ENCODE results near the gene FER1L5.

The FER1L5 gene

GRCh38 chr2:96680561-96681141 lies 38.1 kb downstream of the FER1L5 start:
- no peak for DNase-seq (ENCODE audit: low read depth)

DNA sequence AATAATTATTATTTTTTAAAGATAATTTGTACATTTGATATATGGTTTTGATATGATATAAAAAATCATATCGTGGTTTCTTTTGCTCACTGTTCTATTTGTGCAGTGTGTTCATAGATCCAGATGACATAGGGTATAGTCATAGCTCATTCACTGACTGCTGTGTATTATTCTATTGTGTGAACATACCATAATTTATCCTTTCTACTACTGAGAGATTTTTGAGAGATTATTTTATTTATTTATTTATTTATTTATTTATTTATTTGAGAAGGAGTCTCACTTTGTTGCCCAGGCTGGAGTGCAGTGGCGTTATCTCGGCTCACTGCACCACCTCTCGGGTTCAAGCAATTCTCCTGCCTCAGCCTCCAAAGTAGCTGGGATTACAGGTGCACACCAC lies 39.0 kb downstream of the FER1L5 start:
- no peak for DNase-seq (ENCODE audit: low read depth)

DNA sequence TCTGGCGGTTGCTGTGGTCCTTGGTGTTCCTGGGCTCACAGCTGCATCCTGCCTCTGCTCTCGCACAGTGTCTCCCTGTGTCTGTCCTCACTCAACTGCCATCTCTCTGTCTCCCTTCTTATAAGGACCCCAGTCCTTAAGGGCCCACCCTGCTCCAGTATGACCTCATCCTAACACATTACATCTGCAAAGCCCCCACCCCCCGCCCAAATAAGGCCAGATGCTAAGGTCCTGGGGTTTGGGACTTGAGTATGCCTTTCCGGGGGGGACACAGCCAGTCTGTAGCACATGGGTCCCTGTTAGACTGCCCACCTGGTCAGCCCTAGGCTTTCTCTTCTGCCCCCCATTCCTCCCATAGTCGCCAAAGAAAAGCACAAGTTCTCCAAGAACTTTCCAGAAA lies 40.7 kb downstream of the FER1L5 start:
- DNase-seq (ENCODE audit: low read depth), result no peak

- DNase-seq (ENCODE audit: low read depth), result no peak
Measured at GRCh38 chr2:96683972-96684820, 41.6 kb downstream of the FER1L5 start.

GRCh38 chr2:96684883-96685576 lies 42.5 kb downstream of the FER1L5 start:
- no peak for DNase-seq (ENCODE audit: low read depth)

GRCh38 chr2:96685577-96686459 lies 43.3 kb downstream of the FER1L5 start:
- DNase-seq (ENCODE audit: low read depth), result no peak

DNA sequence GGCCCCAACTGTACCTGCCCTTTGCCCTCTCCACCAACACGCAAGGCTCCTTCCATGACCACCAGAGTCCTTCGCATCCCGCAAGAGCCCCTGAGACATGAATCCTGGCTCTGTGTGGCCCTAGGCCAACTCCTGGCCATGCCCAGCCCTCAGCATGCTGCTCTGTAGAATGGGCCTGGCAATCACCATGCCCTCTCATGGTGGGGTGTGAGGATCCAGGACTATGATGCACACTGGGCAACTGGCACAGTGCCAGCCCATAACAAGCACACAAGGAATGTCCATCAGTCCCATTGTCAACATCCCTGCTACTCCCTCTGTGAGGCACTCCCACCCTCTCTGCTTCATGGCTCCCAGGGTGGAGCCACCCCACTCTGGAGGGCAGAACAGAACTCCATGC lies 44.7 kb downstream of the FER1L5 start:
- no peak for DNase-seq (ENCODE audit: low read depth)

- DNase-seq (ENCODE audit: low read depth), result no peak
Measured at GRCh38 chr2:96687711-96688640, 45.4 kb downstream of the FER1L5 start.

DNA sequence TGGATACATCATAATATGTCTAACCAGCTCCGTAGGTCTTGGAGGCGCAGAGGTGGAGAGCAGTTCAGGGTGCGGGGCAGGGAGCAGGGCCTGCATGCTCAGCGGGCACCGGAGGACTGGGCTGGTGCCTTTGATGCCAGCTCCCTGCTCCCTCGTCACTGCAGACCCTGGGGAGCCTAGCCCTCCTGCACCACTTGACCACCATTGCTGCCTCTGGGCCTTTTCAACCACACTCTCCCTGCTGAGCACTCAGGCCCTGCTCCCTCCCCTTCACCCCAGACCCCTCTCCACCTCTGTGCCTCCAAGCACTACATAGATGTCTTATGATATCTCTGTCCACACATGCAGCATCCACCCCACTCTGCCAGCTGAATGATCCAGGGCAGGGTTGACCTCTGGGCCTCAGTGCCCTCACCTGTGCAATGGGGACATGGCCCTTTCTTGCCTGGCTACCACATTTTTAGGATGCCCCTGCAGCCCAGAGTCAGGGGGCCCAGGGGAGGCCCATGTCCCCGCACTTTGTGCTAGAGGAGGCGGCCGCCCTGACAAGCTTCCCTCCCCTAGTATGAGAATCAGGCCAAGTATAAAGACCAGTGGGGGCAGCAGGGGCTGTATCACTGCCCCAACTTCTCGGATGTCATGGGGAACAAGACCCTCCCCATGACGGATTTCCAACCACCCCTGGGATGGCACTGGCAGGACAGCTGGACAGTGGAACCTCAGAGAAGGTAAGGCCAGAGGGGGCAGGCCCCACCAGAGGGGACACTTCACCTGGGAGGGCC lies 46.3 kb downstream of the FER1L5 start:
- DNase-seq (ENCODE audit: low read depth), result no peak

DNA sequence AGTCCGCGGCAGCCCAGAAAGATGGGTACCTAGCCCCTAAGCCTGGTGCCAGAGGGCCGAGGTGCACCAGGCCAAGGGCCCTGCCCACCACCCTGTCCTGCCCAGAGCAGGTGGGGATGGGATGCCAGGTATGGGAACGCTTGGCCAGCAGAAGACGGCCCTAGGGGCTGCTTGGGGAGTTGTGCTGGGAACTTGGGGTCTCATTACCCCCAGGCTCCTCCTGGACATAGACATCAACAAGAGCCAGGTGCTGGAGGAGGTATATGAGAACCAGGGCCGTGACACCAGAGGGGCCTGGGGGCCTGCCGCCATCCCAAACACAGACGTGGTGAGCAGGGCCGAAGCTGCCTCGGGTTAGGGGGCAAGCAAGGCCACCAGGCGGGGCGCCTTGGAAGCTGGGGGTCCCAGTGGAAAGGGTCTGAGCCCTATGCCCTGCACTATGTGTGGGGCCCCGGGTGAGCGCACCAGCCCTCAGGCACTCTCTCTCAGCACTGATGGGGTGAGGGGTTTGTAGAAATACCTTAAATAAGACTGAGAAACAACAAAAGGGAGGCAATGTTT lies 46.9 kb downstream of the FER1L5 start:
- DNase-seq (ENCODE audit: low read depth), result no peak

GRCh38 chr2:96690306-96691021 lies 47.9 kb downstream of the FER1L5 start:
- no peak for DNase-seq (ENCODE audit: low read depth)

DNA sequence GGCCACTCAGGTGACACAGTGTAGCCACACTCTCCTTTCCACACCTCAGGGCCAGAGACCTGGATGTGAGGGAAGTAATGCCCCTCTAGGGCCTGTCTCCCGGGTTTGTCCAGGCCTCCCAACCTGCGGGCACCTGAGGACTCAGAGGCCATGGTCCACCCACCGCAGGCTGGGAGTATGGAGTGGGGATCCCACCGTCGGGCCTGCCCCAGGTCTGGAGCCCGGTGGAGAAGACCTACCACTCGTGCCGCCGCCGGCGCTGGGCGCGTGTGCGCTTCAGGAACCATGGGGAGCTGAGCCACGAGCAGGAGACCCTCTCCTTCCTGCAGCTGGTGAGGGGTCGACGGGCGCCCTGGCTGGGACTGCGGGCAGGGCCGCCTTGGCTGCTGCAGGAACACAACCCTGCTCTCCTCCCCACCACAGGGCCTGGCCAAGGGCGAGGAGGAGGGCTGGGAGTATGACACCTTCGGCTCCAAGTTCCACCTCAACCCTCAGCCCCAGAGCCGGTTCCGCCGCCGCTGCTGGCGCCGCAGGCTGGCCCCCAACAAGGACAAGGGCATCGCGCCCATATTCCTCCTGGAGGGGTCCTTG lies 48.6 kb downstream of the FER1L5 start:
- DNase-seq (ENCODE audit: low read depth), result no peak

DNA sequence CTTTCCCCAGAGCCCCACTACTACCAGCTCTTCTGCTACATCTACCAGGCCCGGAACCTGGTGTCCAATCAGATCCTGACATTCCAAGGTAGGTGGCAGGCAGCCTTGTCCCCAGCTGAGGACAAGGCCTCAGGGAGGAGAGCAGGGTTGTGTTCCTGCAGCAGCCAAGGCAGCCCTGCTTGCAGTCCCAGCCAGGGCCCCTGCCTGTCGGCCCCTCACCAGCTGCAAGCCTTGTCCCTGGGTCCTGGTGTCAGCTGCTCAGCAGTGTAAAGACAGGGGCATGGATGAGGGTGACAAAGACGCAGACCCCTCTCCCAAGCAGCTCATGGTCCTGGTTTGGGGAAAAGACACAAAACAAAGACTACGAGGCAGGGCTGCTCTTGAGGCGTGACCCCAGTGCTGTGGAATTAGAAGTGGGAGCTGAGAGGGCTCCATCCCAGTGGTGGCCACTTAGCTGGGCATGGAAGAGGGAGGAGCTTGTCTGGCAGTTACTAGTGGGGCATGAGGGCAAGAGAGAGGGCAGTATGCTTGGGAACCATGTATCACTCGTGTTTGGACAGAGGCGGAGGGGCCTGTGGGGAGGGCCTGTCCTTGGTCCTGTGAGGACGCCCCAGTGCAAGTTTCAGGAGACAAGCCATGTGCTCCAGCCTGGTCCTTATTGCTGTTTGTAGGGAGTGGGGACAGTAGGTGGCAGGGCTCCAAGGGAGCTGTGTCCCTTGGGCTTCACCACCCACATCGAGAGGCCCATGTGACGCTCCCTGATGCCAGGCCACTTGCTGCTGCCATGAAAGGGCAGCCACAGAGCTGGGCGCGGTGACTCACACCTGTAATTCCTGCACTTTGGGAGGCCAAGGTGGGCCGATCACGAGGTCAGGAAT lies 49.8 kb downstream of the FER1L5 start:
- DNase-seq (ENCODE audit: low read depth), result no peak

DNA sequence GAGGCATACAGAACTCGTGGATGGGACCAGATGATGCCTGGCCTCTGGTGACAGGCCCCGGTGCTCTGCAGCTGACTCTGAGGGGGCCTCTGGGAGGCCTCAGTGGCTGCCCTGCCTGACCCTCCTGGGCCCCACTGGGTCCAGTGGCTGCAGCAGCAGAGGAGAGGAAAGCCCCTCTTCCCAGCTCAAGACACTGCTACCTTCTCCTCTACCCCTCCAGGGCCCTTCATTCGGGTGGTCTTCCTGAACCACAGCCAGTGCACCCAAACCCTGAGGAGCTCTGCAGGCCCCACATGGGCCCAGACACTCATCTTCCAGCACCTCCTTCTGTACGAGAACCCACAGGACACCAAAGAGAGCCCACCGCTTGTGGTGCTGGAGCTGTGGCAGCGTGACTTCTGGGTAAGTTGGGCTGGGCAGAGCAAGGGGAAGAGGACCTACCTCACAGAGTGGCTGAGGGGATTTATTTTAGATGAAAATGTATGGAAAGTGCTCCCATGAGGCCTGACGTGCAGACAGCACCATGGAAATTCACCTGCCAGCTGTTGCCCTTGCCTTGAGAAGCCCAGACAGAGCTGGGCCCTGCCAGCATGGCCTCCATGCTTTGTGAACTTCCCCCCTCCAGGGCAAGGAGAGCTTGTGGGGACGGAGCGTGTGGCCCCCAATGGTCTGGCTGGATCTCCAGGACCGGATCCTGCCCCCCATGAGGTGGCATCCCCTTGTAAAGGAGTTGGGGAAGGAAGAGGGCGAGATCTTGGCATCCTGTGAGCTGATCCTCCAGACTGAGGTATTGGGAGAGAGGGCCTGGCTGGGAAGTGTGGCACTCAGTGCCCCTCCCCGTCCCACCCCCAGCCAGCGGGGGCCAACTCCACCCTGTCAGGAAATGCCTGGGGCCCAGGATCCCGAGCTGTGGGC lies 51.0 kb downstream of the FER1L5 start:
- DNase-seq (ENCODE audit: low read depth), result no peak

- no peak for DNase-seq (ENCODE audit: low read depth)
Measured at GRCh38 chr2:96694279-96694678, 51.7 kb downstream of the FER1L5 start.

DNA sequence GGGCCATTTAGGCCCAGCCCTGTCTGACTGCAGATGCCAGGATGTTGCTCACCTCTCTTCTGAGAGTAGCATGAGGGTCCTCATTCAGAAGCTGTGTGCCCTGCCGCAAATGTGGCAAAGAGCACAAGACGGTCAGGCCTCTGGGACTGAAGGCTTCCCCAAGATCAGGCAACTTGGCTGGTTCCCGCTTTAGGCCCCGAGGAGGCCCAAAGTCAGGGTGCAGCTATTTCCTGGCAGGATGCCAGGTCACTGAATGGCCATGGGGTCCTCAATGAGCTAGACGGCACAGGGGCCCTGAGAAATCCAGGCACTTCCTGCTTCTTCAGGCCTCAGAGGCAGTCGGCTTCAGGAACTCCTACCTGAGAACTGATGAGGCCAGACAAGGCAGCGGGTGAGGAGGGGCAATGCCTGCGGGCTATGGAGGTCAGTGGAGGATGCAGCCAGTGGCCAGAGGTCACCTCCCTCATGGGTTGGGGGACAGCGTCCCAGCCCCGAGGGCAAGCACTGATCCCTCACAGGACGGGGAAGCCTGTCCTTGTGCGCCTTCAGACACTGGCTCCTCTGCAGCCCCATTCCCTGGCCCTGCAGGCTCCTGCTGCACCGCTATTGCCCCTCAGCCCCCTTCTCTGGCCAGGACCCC lies 52.4 kb downstream of the FER1L5 start:
- no peak for DNase-seq (ENCODE audit: low read depth)

All from stimulated activated CD8-positive, alpha-beta memory T cell treated with anti-CD3 and anti-CD28 coated beads, Interleukin-12 subunit alpha, Interleukin-12 subunit beta, amount 100 ng/mL, for 1 hour (primary cell).